GM12878 (cell line): ENCODE data around the gene MVB12B.

Experiments
- EP300 ChIP-seq, 2 experiments: fragments of 150-350 bp in 1 of 2; IDR thresholded peaks; 2 replicates each; pipeline ENCODE4 v1.6.1; 2011 to 2012; ENCODE audit warnings: low read depth in 2 of 2, low read length in 2 of 2, borderline replicate concordance in 1 of 2, improper control_type of control experiment in 1 of 2, inconsistent platforms in 1 of 2; ENCODE audit not compliant: control insufficient read depth in 1 of 2
- MXI1 ChIP-seq: fragments of 150-350 bp; IDR thresholded peaks from 2 replicates; pipeline ENCODE4 v1.6.1; 2011; ENCODE audit warnings: low read depth, mild to moderate bottlenecking, inconsistent platforms, low read length, improper control_type of control experiment
- TF ChIP-seq, protein P1 (sequence below): IDR thresholded peaks from 2 replicates; pipeline ENCODE4 v1.6.1; 2011; ENCODE audit warnings: borderline replicate concordance, low read depth, mild to moderate bottlenecking, moderate library complexity, low read length; ENCODE audit not compliant: insufficient read depth, poor library complexity, severe bottlenecking
- TF ChIP-seq, protein P2 (sequence below): fragments of 450-650 bp; IDR thresholded peaks from 2 replicates; pipeline ENCODE4 v1.6.1; 2018; ENCODE audit warnings: borderline replicate concordance, mild to moderate bottlenecking; ENCODE audit not compliant: partially characterized antibody

DNA sequence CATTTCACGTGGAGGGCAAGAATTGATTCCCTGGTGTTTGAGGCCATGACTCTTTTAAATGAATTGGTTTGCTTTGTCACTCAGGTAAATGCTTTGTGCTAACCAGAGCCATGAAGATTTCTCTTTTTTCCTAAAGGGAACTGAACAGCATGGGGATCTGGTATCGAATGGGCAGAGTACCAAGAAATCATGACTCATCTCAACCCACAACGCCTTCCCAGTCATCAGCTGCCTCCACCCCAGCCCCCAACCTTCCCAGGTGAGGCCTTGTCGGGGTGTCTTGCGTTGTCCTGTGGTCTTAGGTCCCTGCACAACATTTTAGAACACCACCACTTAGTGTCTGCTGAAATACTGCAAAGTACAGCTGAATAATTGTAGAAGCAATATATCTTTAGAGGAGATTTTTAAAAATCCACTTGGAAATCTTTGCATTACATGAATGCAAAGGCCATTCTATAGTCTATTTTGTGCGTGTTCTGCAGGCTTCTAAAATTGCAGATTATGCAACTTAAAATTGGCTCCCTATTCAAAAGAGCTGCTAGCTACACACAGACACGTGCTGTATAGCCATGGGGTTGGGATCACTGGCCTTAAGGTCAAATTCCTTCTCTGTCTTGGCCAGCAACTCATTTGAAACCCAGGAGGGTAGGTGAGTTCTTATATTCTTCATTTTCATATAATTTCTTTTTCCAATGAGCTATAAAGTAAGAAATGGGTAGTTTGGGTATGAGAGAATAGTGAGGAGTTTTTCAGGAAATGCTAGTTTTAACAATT is 69.0 kb downstream of the MVB12B start:
- TF ChIP-seq MXI1, result no peak
- TF ChIP-seq, protein P1, sequence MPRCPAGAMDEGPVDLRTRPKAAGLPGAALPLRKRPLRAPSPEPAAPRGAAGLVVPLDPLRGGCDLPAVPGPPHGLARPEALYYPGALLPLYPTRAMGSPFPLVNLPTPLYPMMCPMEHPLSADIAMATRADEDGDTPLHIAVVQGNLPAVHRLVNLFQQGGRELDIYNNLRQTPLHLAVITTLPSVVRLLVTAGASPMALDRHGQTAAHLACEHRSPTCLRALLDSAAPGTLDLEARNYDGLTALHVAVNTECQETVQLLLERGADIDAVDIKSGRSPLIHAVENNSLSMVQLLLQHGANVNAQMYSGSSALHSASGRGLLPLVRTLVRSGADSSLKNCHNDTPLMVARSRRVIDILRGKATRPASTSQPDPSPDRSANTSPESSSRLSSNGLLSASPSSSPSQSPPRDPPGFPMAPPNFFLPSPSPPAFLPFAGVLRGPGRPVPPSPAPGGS, result no peak
- TF ChIP-seq, protein P2, sequence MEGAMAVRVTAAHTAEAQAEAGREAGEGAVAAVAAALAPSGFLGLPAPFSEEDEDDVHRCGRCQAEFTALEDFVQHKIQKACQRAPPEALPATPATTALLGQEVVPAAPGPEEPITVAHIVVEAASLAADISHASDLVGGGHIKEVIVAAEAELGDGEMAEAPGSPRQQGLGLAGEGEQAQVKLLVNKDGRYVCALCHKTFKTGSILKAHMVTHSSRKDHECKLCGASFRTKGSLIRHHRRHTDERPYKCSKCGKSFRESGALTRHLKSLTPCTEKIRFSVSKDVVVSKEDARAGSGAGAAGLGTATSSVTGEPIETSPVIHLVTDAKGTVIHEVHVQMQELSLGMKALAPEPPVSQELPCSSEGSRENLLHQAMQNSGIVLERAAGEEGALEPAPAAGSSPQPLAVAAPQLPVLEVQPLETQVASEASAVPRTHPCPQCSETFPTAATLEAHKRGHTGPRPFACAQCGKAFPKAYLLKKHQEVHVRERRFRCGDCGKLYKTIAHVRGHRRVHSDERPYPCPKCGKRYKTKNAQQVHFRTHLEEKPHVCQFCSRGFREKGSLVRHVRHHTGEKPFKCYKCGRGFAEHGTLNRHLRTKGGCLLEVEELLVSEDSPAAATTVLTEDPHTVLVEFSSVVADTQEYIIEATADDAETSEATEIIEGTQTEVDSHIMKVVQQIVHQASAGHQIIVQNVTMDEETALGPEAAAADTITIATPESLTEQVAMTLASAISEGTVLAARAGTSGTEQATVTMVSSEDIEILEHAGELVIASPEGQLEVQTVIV, result no peak
- no peak for TF ChIP-seq EP300 (IDR thresholded peaks at IDR 0.05; ENCODE audit: borderline replicate concordance in 1 of 2, control insufficient read depth in 1 of 2, low read depth in 2 of 2, low read length in 2 of 2)
